Measurements from ENCODE around the gene HAUS3. TPM values are rescaled to one million over a fixed set of nuclear protein-coding genes. Genes with fewer than 3 reads are reported as not detected.

Gene HAUS3
- total RNA-seq, 1 experiment from 2014 or later: 11.9 TPM

GRCh38 chr4:2243681-2244380, 1.9 kb upstream of the HAUS3 start:
- POLR2A ChIA-PET: no interaction called here
- H3K9me3 Mint-ChIP-seq: peaks cover 23% of the 10 kb centered on the region
- H3K4me3 Mint-ChIP-seq: no peak overlapping the region
- ATAC-seq: no peak
- TF ChIP-seq FOXP1 (CRISPR knock-in tag; IDR thresholded peaks at IDR 0.05; ENCODE audit: borderline replicate concordance): no peak
- no peak for TF ChIP-seq RORB (CRISPR knock-in tag; IDR thresholded peaks at IDR 0.05)
- TF ChIP-seq E2F1 (CRISPR knock-in tag; IDR thresholded peaks at IDR 0.05): no peak
- TF ChIP-seq ZSCAN18 (CRISPR knock-in tag; IDR thresholded peaks at IDR 0.05): no peak
- TF ChIP-seq ESRRA (CRISPR knock-in tag; IDR thresholded peaks at IDR 0.05; ENCODE audit: borderline replicate concordance): no peak
- TF ChIP-seq HMGA2 (CRISPR knock-in tag; IDR thresholded peaks at IDR 0.05): no peak
- no peak for TF ChIP-seq TP53 (CRISPR knock-in tag; IDR thresholded peaks at IDR 0.05)
- TF ChIP-seq TEAD4 (CRISPR knock-in tag; IDR thresholded peaks at IDR 0.05): no peak
- no peak for TF ChIP-seq CDX4 (CRISPR knock-in tag; IDR thresholded peaks at IDR 0.05; ENCODE audit: borderline replicate concordance)
- TF ChIP-seq SMAD3 (CRISPR knock-in tag; IDR thresholded peaks at IDR 0.05; ENCODE audit: borderline replicate concordance): no peak
- TF ChIP-seq NR3C1 (CRISPR knock-in tag; conservative IDR thresholded peaks at IDR 0.05; ENCODE audit: low read depth): no peak
- TF ChIP-seq NFATC4 (CRISPR knock-in tag; IDR thresholded peaks at IDR 0.05): no peak
- no peak for TF ChIP-seq ZNF232 (CRISPR knock-in tag; IDR thresholded peaks at IDR 0.05)
- no peak for TF ChIP-seq GABPB1 (CRISPR knock-in tag; IDR thresholded peaks at IDR 0.05)
- TF ChIP-seq ZNF416 (CRISPR knock-in tag; IDR thresholded peaks at IDR 0.05): no peak
- no peak for TF ChIP-seq ZNF317 (CRISPR knock-in tag; IDR thresholded peaks at IDR 0.05; ENCODE audit: borderline replicate concordance, low read depth)
- TF ChIP-seq TCF7 (CRISPR knock-in tag; IDR thresholded peaks at IDR 0.05; ENCODE audit: low read depth): no peak
- no peak for TF ChIP-seq FOXJ3 (CRISPR knock-in tag; IDR thresholded peaks at IDR 0.05; ENCODE audit: borderline replicate concordance)
- TF ChIP-seq PRRX2 (CRISPR knock-in tag; IDR thresholded peaks at IDR 0.05): no peak
- peaks cover 13% of the 10 kb centered on the region for H3K27me3 Mint-ChIP-seq (ENCODE audit: low read depth)
- H3K4me1 Mint-ChIP-seq: peaks cover 25% of the 10 kb centered on the region
- no peak overlapping the region; the same call in 1 of the 2 replicates for H3K27ac Mint-ChIP-seq
- peaks cover 16% of the 10 kb centered on the region for H3K36me3 Mint-ChIP-seq
- CTCF ChIA-PET: interaction anchor here (0.6 to 1.0 kb wide), 3 partner anchors 23 to 198 kb away, joined by 3 to 4 read pairs (median 3); no protein-coding TSS in a partner anchor
- DNase-seq (ENCODE audit: low spot score): peak; percentile 29

- POLR2A ChIA-PET: interaction anchor here (0.6 to 1.4 kb wide), 3 partner anchors 21 to 205 kb away, joined by 3 to 6 read pairs (median 5); partner anchors contain the start of gene MXD4
- peak overlapping the region; percentile 82 for H3K4me3 Mint-ChIP-seq
These were observed 918 bp downstream of the HAUS3 start for GRCh38 chr4:2241003-2241402.

More at GRCh38 chr4:2241003-2241402, 918 bp downstream of the HAUS3 start:
- CTCF ChIA-PET: interaction anchor here (0.9 to 2.9 kb wide), 5 partner anchors 20 to 201 kb away, joined by 3 to 32 read pairs (median 5); partner anchors contain the start of gene CFAP99
- ATAC-seq: no peak
- TF ChIP-seq GRHL2 (CRISPR knock-in tag; IDR thresholded peaks at IDR 0.05; ENCODE audit: insufficient replicate concordance, severe bottlenecking): no peak
- TF ChIP-seq ZNF425 (CRISPR knock-in tag; conservative IDR thresholded peaks at IDR 0.05): no peak
- H3K36me3 Mint-ChIP-seq: peaks cover 23% of the 10 kb centered on the region
- peaks cover 23% of the 10 kb centered on the region for H3K9me3 Mint-ChIP-seq
- H3K4me1 Mint-ChIP-seq: peaks cover 31% of the 10 kb centered on the region
- peaks cover 13% of the 10 kb centered on the region for H3K27me3 Mint-ChIP-seq (ENCODE audit: low read depth)
- 0 out of 2 replicates have a peak overlapping the region, but pooled peaks have one; percentile 35 for H3K27ac Mint-ChIP-seq
- DNase-seq (ENCODE audit: low spot score): no peak

Data from WTC11 (cell line).